AG08395 (cell line): ENCODE measurements around the gene TRIM17.

Experiments used
- DNase-seq: peaks from one replicate; pipeline ENCODE4 v3.0.0; 2012; ENCODE audit warnings: mixed read lengths, low spot score

TRIM17 gene

DNA sequence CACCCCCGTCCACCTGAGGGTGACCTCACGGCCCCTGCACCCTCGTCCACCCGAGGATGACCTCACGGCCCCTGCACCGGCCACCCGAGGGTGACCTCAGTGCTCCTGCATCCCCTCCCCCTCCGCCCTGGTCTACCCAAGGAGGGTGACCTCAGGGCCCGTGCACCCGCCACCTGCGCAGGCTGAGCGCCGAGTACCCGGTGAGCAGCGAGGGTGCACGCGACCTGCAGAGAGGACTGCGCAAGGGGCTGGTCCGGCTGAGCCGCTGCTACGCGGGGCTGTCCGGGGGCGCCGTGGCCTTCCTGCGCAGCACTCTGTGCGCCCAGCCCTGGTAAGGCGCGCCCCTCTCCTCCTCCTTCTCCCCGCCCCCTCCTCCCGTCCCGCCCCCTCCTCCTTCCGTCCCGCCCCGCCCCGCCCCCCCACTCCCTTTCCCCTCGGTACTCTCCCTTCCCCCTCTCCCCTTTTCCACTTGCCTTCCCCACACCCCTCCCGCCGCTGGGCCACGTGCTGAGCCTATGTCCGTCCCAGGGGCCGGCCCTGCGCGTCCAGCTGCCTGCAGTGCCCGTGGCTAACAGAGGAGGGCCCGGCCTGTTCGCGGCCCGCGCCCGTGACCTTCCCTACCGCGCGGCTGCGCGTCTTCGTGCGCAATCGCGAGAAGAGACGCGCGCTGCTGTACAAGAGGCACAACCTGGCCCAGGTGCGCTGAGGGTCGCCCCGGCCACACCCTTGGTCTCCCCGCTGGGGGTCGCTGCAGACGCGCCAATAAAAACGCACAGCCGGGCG lies 38.4 kb downstream of the TRIM17 start:
- peak; percentile 75 for DNase-seq

DNA sequence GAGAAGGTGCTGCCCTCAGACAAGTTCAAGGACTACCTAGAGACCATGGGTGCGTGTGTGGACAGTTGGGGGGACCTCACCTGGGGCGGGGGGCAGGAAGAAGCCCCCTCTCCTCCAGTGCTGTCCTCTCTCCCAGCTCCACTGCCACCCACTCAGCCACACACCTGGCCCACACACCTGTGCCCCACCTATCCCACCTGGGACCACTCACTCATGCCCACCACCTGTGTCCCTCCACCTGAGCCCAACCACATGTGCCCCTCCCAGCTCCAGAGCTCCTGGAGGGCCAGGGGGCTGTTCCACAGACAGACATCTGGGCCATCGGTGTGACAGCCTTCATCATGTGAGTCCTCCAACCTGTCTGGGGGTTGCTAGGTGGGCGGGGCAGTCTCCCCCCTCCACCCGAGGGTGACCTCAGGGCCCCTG lies 39.0 kb downstream of the TRIM17 start:
- DNase-seq: no peak

DNA sequence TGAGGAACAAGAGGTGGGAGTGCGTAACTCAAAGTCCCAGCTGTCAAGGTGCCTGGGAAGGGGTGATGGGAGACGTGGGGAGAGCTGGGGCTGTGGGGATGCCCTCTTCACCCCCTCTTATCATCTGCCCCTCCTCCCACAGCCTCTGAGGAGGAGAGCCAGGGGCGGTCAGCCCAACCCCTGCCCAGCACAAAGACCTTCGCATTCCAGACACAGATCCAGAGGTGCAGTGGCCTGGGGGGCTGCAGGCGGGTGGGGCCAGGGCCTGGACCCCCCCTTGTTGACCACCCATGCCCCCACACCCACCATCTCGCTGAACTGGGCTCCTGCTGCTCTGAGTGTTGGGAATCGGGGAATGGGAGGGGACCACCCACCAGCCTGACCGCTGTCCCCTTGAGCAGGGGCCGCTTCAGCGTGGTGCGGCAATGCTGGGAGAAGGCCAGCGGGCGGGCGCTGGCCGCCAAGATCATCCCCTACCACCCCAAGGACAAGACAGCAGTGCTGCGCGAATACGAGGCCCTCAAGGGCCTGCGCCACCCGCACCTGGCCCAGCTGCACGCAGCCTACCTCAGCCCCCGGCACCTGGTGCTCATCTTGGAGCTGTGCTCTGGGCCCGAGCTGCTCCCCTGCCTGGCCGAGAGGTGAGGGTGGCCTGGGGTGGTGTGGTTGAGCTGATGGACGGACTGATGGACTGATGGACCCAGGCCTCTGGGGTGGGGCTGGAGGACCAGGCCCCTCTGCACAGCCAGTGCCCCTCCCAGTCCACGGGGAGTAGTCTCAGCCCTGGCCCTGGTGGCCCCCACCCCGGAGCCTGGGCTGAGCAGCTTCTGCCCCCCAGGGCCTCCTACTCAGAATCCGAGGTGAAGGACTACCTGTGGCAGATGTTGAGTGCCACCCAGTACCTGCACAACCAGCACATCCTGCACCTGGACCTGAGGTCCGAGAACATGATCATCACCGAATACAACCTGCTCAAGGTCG lies 39.7 kb downstream of the TRIM17 start:
- DNase-seq: no peak

DNA sequence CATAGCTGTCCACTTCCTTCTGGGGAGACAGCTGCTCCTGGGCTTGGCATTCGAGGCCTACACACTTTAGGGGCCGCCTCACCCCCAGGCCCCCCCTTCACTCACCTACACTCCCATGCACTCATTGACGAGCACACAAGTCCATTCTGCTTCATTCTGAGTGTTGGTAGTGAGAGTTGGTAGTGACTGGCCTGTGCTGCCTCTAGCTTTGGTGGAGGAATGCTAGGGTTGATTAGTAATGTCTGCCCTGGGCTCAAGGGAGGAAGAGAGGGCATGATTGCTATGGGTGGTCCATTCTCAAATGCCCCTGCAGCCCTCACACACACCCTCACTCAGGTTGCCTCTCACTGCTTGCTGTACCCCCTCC lies 40.4 kb downstream of the TRIM17 start:
- no peak for DNase-seq

DNA sequence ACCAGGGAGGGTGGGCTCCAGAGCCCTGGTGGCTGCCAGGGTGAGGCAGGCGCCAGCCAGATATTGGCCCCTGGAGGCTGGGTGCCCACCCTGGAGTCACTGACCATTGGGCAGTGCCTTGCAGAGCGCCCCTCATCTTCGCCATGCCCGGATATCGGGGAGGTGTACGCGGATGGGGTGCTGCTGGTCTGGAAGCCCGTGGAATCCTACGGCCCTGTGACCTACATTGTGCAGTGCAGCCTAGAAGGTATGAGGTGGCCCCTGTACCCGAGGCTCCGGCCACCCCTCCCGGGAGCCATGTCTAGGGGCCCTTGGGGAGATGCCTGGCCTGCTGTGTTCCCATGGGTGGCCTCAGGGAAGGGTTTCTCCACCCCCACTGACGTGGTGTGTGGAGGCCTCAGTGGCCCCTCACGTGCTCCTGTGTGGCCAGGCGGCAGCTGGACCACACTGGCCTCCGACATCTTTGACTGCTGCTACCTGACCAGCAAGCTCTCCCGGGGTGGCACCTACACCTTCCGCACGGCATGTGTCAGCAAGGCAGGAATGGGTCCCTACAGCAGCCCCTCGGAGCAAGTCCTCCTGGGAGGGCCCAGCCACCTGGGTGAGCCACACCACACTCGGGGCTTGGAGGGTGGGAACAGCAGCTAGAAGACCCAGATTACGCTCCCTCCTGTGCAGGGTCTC lies 40.9 kb downstream of the TRIM17 start:
- no peak for DNase-seq

- peak; percentile 94 for DNase-seq
These were observed 41.7 kb downstream of the TRIM17 start for GRCh38 chr1:228374711-228375577.

DNA sequence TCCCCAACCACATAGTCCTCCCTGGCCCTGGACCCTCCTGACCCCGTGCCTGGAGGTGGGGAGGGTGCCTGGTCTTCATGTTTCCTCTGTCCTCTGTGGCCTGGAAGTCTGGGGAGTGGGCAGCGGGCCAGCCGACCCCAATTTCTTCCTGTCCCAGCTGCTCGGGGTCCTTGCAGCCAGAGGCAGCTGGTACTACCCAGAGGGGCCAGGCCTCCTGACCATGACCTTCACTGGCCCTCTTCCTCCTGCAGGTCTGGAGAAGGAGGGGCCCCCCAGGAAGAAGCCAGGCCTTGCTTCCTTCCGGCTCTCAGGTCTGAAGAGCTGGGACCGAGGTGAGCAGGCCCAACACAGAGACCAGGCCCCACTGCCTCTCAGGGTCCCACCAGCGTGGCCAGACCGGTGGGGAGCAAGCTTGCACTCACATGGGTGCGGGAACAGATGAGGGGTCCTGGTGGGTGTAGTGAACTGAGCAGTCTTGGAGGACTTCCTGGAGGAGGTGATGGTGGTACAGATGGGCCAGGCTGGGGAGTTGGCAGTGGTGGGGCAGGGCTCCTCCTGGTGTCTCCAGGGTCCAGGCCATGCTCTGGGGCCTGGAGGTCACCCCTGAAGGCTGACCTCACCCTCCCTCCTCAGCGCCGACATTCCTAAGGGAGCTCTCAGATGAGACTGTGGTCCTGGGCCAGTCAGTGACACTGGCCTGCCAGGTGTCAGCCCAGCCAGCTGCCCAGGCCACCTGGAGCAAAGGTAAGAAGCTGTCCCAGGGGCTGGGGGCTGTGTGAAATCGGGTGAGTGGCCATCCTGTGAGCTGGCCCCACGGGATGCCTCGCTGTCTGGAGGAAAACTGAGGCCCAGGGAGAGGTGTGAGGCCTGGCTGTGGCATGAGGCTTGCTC lies 42.7 kb downstream of the TRIM17 start:
- DNase-seq: no peak

DNA sequence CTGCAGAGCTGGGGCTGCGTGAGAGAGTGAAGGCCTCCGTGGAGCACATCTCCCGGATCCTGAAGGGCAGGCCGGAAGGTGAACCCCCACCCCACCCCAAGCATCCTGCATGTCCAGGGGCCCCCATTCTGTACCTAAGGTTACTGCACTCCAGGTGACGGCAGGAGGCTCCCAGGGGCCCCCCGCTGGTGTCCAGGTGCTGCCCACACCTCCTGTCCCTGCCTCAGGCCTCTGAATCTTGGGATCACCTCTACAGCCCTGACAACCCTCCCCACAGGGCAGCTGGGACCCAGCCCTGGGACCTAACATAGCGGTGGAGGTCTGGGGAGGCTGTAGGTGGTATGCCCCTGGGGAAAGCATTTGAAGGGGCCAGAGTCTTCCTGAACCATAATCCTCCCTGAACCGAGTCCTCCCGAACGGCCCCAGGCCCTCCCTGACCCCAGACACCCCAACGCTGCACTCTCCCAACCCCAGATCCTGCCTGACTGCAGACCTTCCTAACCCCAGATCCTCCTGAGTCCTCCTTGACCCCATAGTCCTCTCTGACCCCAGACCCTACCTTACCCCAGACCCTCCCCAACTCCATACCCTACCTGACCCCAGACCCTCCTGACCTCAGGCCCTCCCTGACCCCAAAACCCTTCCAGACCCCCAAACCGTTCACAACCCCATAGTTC lies 43.5 kb downstream of the TRIM17 start:
- no peak for DNase-seq

DNA sequence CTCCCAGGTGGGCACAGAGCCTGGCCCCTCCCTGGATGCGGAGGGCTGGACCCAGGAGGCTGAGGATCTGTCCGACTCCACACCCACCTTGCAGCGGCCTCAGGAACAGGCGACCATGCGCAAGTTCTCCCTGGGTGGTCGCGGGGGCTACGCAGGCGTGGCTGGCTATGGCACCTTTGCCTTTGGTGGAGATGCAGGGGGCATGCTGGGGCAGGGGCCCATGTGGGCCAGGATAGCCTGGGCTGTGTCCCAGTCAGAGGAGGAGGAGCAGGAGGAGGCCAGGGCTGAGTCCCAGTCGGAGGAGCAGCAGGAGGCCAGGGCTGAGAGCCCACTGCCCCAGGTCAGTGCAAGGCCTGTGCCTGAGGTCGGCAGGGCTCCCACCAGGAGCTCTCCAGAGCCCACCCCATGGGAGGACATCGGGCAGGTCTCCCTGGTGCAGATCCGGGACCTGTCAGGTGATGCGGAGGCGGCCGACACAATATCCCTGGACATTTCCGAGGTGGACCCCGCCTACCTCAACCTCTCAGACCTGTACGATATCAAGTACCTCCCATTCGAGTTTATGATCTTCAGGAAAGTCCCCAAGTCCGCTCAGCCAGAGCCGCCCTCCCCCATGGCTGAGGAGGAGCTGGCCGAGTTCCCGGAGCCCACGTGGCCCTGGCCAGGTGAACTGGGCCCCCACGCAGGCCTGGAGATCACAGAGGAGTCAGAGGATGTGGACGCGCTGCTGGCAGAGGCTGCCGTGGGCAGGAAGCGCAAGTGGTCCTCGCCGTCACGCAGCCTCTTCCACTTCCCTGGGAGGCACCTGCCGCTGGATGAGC lies 44.3 kb downstream of the TRIM17 start:
- DNase-seq: no peak

GRCh38 chr1:228371741-228372182 lies 44.9 kb downstream of the TRIM17 start:
- DNase-seq: no peak

GRCh38 chr1:228370941-228371740 lies 45.5 kb downstream of the TRIM17 start:
- no peak for DNase-seq

- DNase-seq: no peak
These were observed 46.2 kb downstream of the TRIM17 start for GRCh38 chr1:228370439-228370940.

- DNase-seq: no peak
These were observed 46.8 kb downstream of the TRIM17 start for GRCh38 chr1:228369608-228370438.

DNA sequence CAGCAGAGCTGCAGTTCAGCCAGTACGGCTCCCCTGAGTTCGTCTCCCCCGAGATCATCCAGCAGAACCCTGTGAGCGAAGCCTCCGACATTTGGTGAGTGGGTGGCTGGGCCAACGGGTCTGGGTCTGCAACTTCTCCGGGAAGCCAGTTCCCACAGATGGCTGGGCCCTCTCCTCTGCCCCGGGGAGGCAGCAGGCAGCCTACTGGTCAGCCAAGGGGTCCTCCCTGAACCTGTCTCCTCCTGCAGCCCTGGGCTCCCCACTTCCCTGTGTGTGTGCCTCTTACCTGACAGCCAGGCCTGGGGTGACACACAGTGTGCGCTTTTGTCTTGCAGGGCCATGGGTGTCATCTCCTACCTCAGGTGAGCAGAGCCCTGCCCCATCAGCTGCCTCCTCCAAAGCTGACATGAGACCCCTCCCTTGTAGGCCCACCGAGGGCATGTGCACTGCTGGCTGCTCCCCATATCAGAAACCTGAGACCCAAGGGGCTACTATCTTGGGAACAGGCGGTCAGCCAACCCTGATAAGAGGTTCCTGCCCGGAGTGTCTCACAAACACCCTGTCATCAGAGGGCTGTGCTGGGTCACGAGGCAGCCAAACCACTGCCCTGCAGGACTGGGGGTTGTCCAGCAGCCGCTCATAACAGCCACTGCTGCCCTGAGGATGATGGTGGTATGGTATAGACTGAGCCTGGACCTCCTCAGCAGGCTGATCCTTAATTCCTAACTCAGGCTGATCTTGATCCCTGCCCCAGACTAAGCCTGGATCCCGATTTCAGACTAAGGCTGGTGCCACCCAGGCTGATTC lies 47.7 kb downstream of the TRIM17 start:
- no peak for DNase-seq

DNA sequence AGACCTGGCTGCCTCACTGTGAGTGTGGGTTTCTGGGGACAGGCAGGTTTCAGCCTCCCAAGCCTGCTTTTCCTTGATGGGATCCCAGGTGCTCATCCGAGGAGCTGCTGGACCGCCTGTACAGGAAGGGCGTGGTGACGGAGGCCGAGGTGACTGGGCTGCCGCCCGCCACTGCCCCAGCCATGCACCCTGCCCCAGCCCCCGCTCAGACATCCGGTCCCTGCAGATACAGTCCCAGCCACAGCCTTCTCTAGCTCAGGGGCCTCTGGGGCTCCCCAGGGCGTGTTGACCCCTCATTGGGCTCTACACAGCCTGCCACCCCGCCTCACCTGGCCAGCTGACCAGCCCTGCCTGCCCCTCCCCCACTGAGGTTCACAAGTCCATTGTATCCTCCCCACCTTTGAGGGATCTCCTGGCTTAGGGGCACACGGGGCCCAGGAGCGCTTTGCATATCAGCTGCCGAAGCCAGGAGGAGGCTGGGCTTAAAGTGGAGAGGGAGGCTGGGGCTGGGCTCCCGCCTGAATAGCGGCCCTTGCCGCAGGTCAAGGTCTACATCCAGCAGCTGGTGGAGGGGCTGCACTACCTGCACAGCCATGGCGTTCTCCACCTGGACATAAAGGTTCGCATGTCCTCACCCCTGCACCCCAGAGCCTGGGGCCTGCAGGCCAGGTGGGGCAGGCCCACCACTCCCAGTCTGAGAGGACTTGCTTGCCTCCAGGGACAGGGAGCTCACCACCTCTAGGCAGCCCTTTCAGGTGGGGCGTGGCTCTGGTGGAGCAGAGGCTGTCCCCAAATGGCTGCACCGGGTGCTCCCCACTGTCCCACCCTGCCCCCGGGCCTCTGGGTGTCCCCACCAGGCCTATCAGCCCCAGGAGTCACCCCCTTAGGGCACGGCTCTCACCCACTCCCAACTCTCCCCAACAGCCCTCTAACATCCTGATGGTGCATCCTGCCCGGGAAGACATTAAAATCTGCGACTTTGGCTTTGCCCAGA lies 48.6 kb downstream of the TRIM17 start:
- no peak for DNase-seq
